ENCODE results near the gene SIRT3. TPM values are rescaled to one million over a fixed set of nuclear protein-coding genes. Genes with fewer than 3 reads are reported as not detected.
"Not testable (repeated sequence)": the region's sequence is repeated elsewhere in the genome, so short reads cannot be mapped to it uniquely, and the experiment has no call there.

SIRT3 gene
- polyA plus RNA-seq, 1 donor (not counting 4 experiments of a cell fraction or from before 2014, with no cell fraction given) = 12.6 TPM

DNA sequence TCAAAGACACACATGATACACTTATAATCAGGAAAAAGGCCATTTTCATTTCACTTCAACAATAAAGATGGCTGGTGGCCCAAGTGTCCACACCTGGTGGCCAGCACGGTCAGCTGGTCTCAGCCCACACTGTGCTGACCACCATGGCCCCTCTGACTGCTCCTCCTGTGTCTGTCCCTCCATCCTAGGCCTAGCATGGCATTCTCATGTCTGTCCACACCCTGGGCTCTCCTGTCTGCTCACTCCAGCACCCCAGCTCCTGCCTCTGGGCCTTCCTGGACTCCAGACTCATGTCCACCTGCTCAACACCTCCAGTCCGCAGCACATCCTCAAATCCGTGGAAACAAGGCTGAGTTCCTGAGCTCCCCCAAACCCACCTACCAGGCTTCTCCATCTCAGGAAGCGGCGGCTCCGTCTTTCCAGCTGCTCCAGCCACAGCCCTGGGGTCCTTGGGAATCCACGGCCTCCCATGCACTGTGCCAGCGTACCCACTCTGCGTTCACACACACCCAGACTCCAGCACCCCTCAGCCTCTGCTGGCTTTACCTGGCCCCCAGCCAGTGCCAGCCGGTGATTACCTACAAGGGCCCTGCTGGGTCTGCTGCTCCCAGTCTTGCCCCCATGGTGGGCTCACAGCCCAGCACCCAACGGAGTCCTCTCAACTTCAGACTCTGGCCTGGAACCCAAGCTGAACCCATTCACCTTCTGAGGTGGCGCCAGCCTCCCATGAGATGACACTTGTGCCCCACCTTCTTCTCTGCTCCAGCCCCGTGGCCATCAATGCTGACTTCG, 13.9 kb downstream of the SIRT3 start:
- peaks cover 13% of the 10 kb centered on the region for H3K4me1 ChIP-seq (ENCODE audit: control insufficient read depth, extremely low read depth, insufficient read depth, low read length)

DNA sequence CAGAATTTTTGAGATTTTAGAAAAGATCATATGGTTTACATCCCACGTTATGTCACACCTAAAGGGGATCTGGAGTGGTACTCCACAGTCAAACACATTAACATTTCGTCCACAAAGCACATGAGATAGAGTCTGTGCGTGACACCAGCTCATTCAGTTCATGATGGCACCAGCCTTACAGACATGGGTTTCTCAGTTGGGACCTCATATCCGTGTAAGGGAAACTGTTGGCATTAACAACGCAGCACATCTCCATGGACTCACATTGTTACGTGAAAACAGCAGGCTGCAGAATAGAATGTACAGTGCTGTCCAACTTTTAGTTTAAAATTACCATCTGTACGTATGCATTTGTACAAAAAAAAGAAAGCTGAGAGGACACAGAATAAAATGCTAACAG, 14.6 kb downstream of the SIRT3 start:
- no peak overlapping the region for H3K27ac ChIP-seq (ENCODE audit: control insufficient read depth, insufficient read depth, low read length)
- DNase-seq (ENCODE audit: low read depth, low spot score) = no peak

More for the DNA sequence above, 13.9 kb downstream of the SIRT3 start:
- no peak overlapping the region for H3K4me3 ChIP-seq (ENCODE audit: control insufficient read depth in 2 of 3, extremely low read depth in 1 of 3, insufficient read depth in 2 of 3, low read depth in 1 of 3, low read length in 3 of 3)
- no peak overlapping the region for H3K27ac ChIP-seq (ENCODE audit: control insufficient read depth, insufficient read depth, low read length)
- H2AFZ ChIP-seq (ENCODE audit: control insufficient read depth, low read length) = no peak overlapping the region
- H3K9me3 ChIP-seq (ENCODE audit: control insufficient read depth, low read depth, low read length) = no peaks in the 10 kb centered on the region
- no peak for FAIRE-seq
- no peak overlapping the region for H3K4me2 ChIP-seq (ENCODE audit: control insufficient read depth, extremely low read depth, insufficient read depth, low read depth, low read length)
- no peaks in the 10 kb centered on the region for H3K27me3 ChIP-seq (ENCODE audit: control insufficient read depth, extremely low read depth, insufficient read depth, low read length)
- H3K9ac ChIP-seq (ENCODE audit: control insufficient read depth, extremely low read depth, insufficient read depth, low read length) = no peak overlapping the region
- dilution Hi-C loops (cut with MboI; ENCODE audit: extremely low pct_ligation_motif_present, low sequenced_read_pairs) = no loop called here
- TF ChIP-seq EZH2 (IDR thresholded peaks at IDR 0.05; ENCODE audit: low read length) = no peak
- TF ChIP-seq, protein P1, sequence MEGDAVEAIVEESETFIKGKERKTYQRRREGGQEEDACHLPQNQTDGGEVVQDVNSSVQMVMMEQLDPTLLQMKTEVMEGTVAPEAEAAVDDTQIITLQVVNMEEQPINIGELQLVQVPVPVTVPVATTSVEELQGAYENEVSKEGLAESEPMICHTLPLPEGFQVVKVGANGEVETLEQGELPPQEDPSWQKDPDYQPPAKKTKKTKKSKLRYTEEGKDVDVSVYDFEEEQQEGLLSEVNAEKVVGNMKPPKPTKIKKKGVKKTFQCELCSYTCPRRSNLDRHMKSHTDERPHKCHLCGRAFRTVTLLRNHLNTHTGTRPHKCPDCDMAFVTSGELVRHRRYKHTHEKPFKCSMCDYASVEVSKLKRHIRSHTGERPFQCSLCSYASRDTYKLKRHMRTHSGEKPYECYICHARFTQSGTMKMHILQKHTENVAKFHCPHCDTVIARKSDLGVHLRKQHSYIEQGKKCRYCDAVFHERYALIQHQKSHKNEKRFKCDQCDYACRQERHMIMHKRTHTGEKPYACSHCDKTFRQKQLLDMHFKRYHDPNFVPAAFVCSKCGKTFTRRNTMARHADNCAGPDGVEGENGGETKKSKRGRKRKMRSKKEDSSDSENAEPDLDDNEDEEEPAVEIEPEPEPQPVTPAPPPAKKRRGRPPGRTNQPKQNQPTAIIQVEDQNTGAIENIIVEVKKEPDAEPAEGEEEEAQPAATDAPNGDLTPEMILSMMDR (optimal IDR thresholded peaks at IDR 0.05 in 1 of 3, IDR thresholded peaks at IDR 0.05 in 1 of 3, conservative IDR thresholded peaks at IDR 0.05 in 1 of 3; ENCODE audit: extremely low read depth in 1 of 3, insufficient read depth in 2 of 3, low read length in 3 of 3) = no peak
- no peaks in the 10 kb centered on the region for H3K79me2 ChIP-seq (ENCODE audit: control insufficient read depth, insufficient read depth, low read length)
- no peak for DNase-seq (ENCODE audit: low read depth, low spot score)
- H3K9me1 ChIP-seq (ENCODE audit: control insufficient read depth, extremely low read depth, insufficient read depth, low read length) = no peaks in the 10 kb centered on the region
- H4K20me1 ChIP-seq (ENCODE audit: control insufficient read depth, extremely low read depth, insufficient read depth, low read length) = no peaks in the 10 kb centered on the region
- H3K36me3 ChIP-seq (ENCODE audit: control insufficient read depth in 2 of 2, extremely low read depth in 1 of 2, insufficient read depth in 2 of 2, low read length in 2 of 2) = peaks cover 2% of the 10 kb centered on the region in 2 experiments

DNA sequence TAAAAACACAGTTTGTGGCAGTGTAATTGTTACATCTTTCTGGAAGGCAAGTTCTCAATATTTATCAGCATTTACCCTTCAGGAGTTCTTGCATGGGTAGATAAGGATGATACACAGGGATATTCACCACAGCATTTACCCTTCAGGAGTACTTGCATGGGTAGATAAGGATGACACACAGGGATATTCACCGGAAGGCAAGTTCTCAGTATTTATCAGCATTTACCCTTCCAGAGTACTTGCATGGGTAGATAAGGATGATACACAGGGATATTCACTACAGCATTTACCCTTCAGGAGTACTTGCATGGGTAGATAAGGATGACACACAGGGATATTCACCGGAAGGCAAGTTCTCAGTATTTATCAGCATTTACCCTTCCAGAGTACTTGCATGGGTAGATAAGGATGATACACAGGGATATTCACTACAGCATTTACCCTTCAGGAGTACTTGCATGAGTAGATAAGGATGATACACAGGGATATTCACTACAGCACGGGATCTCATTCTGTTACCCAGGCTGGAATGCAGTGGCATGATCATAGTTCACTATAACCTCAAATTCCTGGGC, 15.4 kb downstream of the SIRT3 start:
- H4K20me1 ChIP-seq (ENCODE audit: control insufficient read depth, extremely low read depth, insufficient read depth, low read length); FAIRE-seq; dilution Hi-C loops (cut with MboI; ENCODE audit: extremely low pct_ligation_motif_present, low sequenced_read_pairs); H3K9ac ChIP-seq (ENCODE audit: control insufficient read depth, extremely low read depth, insufficient read depth, low read length); H3K9me1 ChIP-seq (ENCODE audit: control insufficient read depth, extremely low read depth, insufficient read depth, low read length); H3K27ac ChIP-seq (ENCODE audit: control insufficient read depth, insufficient read depth, low read length); H3K27me3 ChIP-seq (ENCODE audit: control insufficient read depth, extremely low read depth, insufficient read depth, low read length); H3K9me3 ChIP-seq (ENCODE audit: control insufficient read depth, low read depth, low read length); H3K36me3 ChIP-seq (ENCODE audit: control insufficient read depth in 2 of 2, extremely low read depth in 1 of 2, insufficient read depth in 2 of 2, low read length in 2 of 2); DNase-seq (ENCODE audit: low read depth, low spot score); H3K4me2 ChIP-seq (ENCODE audit: control insufficient read depth, extremely low read depth, insufficient read depth, low read depth, low read length); H2AFZ ChIP-seq (ENCODE audit: control insufficient read depth, low read length); H3K79me2 ChIP-seq (ENCODE audit: control insufficient read depth, insufficient read depth, low read length); H3K4me3 ChIP-seq (ENCODE audit: control insufficient read depth in 2 of 3, extremely low read depth in 1 of 3, insufficient read depth in 2 of 3, low read depth in 1 of 3, low read length in 3 of 3); H3K4me1 ChIP-seq (ENCODE audit: control insufficient read depth, extremely low read depth, insufficient read depth, low read length): not testable (repeated sequence)

More for the DNA sequence above, 14.6 kb downstream of the SIRT3 start:
- Histone ChIP-seq H3K4me1 (ENCODE audit: control insufficient read depth, extremely low read depth, insufficient read depth, low read length) (peaks cover 13% of the 10 kb centered on the region), H3K9me1 (ENCODE audit: control insufficient read depth, extremely low read depth, insufficient read depth, low read length) (no peaks in the 10 kb centered on the region), H3K9me3 (ENCODE audit: control insufficient read depth, low read depth, low read length) (no peaks in the 10 kb centered on the region), H2AFZ (ENCODE audit: control insufficient read depth, low read length) (no peak overlapping the region), H4K20me1 (ENCODE audit: control insufficient read depth, extremely low read depth, insufficient read depth, low read length) (no peaks in the 10 kb centered on the region), H3K4me3 (ENCODE audit: control insufficient read depth in 2 of 3, extremely low read depth in 1 of 3, insufficient read depth in 2 of 3, low read depth in 1 of 3, low read length in 3 of 3) (no peak overlapping the region), H3K9ac (ENCODE audit: control insufficient read depth, extremely low read depth, insufficient read depth, low read length) (no peak overlapping the region), H3K27me3 (ENCODE audit: control insufficient read depth, extremely low read depth, insufficient read depth, low read length) (no peaks in the 10 kb centered on the region), H3K4me2 (ENCODE audit: control insufficient read depth, extremely low read depth, insufficient read depth, low read depth, low read length) (no peak overlapping the region), H3K36me3 (ENCODE audit: control insufficient read depth in 2 of 2, extremely low read depth in 1 of 2, insufficient read depth in 2 of 2, low read length in 2 of 2) (peaks cover 2% of the 10 kb centered on the region in 2 experiments), H3K79me2 (ENCODE audit: control insufficient read depth, insufficient read depth, low read length) (no peaks in the 10 kb centered on the region)
- dilution Hi-C loops (cut with MboI; ENCODE audit: extremely low pct_ligation_motif_present, low sequenced_read_pairs) = no loop called here
- TF ChIP-seq, protein P1 (optimal IDR thresholded peaks at IDR 0.05 in 1 of 3, IDR thresholded peaks at IDR 0.05 in 1 of 3, conservative IDR thresholded peaks at IDR 0.05 in 1 of 3; ENCODE audit: extremely low read depth in 1 of 3, insufficient read depth in 2 of 3, low read length in 3 of 3) = no peak
- no peak for FAIRE-seq

Data from keratinocyte (primary cell).